GM21576 (cell line): ENCODE results near the gene OGFOD3.
"Not testable (repeated sequence)": the region's sequence is repeated elsewhere in the genome, so short reads cannot be mapped to it uniquely, and the experiment has no call there.

ENCODE experiments used
- ATAC-seq: cut with Tn5 transposase; IDR thresholded peaks from one replicate; pipeline ENCODE4 v1.9.1; 2021; ENCODE audit warnings: mild to moderate bottlenecking, moderate library complexity; ENCODE audit not compliant: unreplicated experiment

The OGFOD3 gene

GRCh38 chr17:82389379-82389778 is 29.0 kb downstream of the OGFOD3 start:
- no peak for ATAC-seq

GRCh38 chr17:82388922-82389283 is 29.5 kb downstream of the OGFOD3 start:
- ATAC-seq, result no peak

- no peak for ATAC-seq
These were observed 30.0 kb downstream of the OGFOD3 start for GRCh38 chr17:82388223-82388921.

- ATAC-seq, result no peak
These were observed 30.7 kb downstream of the OGFOD3 start for GRCh38 chr17:82387705-82388106.

GRCh38 chr17:82386881-82387704 is 31.3 kb downstream of the OGFOD3 start:
- no peak for ATAC-seq

- no peak for ATAC-seq
These were observed 32.0 kb downstream of the OGFOD3 start for GRCh38 chr17:82386255-82386831.

GRCh38 chr17:82385559-82386254 is 32.7 kb downstream of the OGFOD3 start:
- no peak for ATAC-seq

- ATAC-seq, result no peak
These were observed 33.5 kb downstream of the OGFOD3 start for GRCh38 chr17:82384730-82385481.

GRCh38 chr17:82384051-82384729 is 34.2 kb downstream of the OGFOD3 start:
- no peak for ATAC-seq

- ATAC-seq, result no peak
These were observed 35.0 kb downstream of the OGFOD3 start for GRCh38 chr17:82383411-82383810.

GRCh38 chr17:82382933-82383255 is 35.5 kb downstream of the OGFOD3 start:
- ATAC-seq, result no peak

- ATAC-seq, result not testable (repeated sequence)
These were observed 36.0 kb downstream of the OGFOD3 start for GRCh38 chr17:82382220-82382932.

- not testable (repeated sequence) for ATAC-seq
These were observed 36.7 kb downstream of the OGFOD3 start for GRCh38 chr17:82381703-82382009.

GRCh38 chr17:82380860-82381702 is 37.3 kb downstream of the OGFOD3 start:
- ATAC-seq, result no peak

- no peak for ATAC-seq
These were observed 39.7 kb downstream of the OGFOD3 start for GRCh38 chr17:82378741-82379021.

- no peak for ATAC-seq
These were observed 40.3 kb downstream of the OGFOD3 start for GRCh38 chr17:82377924-82378740.

- ATAC-seq, result not testable (repeated sequence)
These were observed 41.1 kb downstream of the OGFOD3 start for GRCh38 chr17:82377294-82377693.

- ATAC-seq, result no peak
These were observed 42.2 kb downstream of the OGFOD3 start for GRCh38 chr17:82376042-82376730.
